Measurements from ENCODE around the gene LPP.

The LPP gene

GRCh38 chr3:188509316-188509715, 355.4 kb downstream of the LPP start:
- DNase-seq (ENCODE audit: low read depth in 2 of 2): no peak

GRCh38 chr3:188510366-188510765, 356.4 kb downstream of the LPP start:
- no peak for DNase-seq (ENCODE audit: low read depth in 2 of 2)

- DNase-seq (ENCODE audit: low read depth in 2 of 2): no peak
Measured at GRCh38 chr3:188513662-188514328, 359.8 kb downstream of the LPP start.

GRCh38 chr3:188516515-188516914, 362.6 kb downstream of the LPP start:
- DNase-seq (ENCODE audit: low read depth in 2 of 2): peak in 1 of 2 donors; percentile 18

- DNase-seq (ENCODE audit: low read depth in 2 of 2): no peak
Measured at GRCh38 chr3:188518416-188518815, 364.5 kb downstream of the LPP start.

- no peak for DNase-seq (ENCODE audit: low read depth in 2 of 2)
Measured at GRCh38 chr3:188518835-188519452, 365.0 kb downstream of the LPP start.

GRCh38 chr3:188520466-188520865, 366.5 kb downstream of the LPP start:
- no peak for DNase-seq (ENCODE audit: low read depth in 2 of 2)

- DNase-seq (ENCODE audit: low read depth in 2 of 2): no peak
Measured at GRCh38 chr3:188522115-188522514, 368.2 kb downstream of the LPP start.

- DNase-seq (ENCODE audit: low read depth in 2 of 2): no peak
Measured at GRCh38 chr3:188523291-188523690, 369.3 kb downstream of the LPP start.

- DNase-seq (ENCODE audit: low read depth in 2 of 2): no peak
Measured at GRCh38 chr3:188524052-188524451, 370.1 kb downstream of the LPP start.

GRCh38 chr3:188526057-188526456, 372.1 kb downstream of the LPP start:
- no peak for DNase-seq (ENCODE audit: low read depth in 2 of 2)

- DNase-seq (ENCODE audit: low read depth in 2 of 2): no peak
Measured at GRCh38 chr3:188527389-188527788, 373.4 kb downstream of the LPP start.

- no peak for DNase-seq (ENCODE audit: low read depth in 2 of 2)
Measured at GRCh38 chr3:188528396-188528795, 374.4 kb downstream of the LPP start.

GRCh38 chr3:188529228-188529627, 375.3 kb downstream of the LPP start:
- no peak for DNase-seq (ENCODE audit: low read depth in 2 of 2)

- DNase-seq (ENCODE audit: low read depth in 2 of 2): no peak
Measured at GRCh38 chr3:188530226-188530625, 376.3 kb downstream of the LPP start.

GRCh38 chr3:188531210-188531609, 377.3 kb downstream of the LPP start:
- DNase-seq (ENCODE audit: low read depth in 2 of 2): no peak

GRCh38 chr3:188533172-188533571, 379.2 kb downstream of the LPP start:
- no peak for DNase-seq (ENCODE audit: low read depth in 2 of 2)

- no peak for DNase-seq (ENCODE audit: low read depth in 2 of 2)
Measured at GRCh38 chr3:188533612-188534357, 379.8 kb downstream of the LPP start.

GRCh38 chr3:188534633-188535032, 380.7 kb downstream of the LPP start:
- DNase-seq (ENCODE audit: low read depth in 2 of 2): no peak

GRCh38 chr3:188537606-188538005, 383.6 kb downstream of the LPP start:
- DNase-seq (ENCODE audit: low read depth in 2 of 2): no peak

GRCh38 chr3:188539037-188539436, 385.1 kb downstream of the LPP start:
- no peak for DNase-seq (ENCODE audit: low read depth in 2 of 2)

- no peak for DNase-seq (ENCODE audit: low read depth in 2 of 2)
Measured at GRCh38 chr3:188539631-188540194, 385.8 kb downstream of the LPP start.

GRCh38 chr3:188542196-188542595, 388.2 kb downstream of the LPP start:
- no peak for DNase-seq (ENCODE audit: low read depth in 2 of 2)

Data from stimulated activated CD4-positive, alpha-beta T cell treated with anti-CD3 and anti-CD28 coated beads, Interleukin-4, amount 100 ng/mL, for 48 hours (primary cell).